AG08396 (cell line): ENCODE measurements around the gene RNF175.

Source experiments
- DNase-seq: peaks from one replicate; pipeline ENCODE4 v3.0.0; 2012; ENCODE audit warnings: low spot score, mixed read lengths

The RNF175 gene

GRCh38 chr4:153784166-153784699 lies 24.4 kb upstream of the RNF175 start:
- no peak for DNase-seq

GRCh38 chr4:153782581-153782980 lies 22.8 kb upstream of the RNF175 start:
- DNase-seq, result no peak

GRCh38 chr4:153781717-153782416 lies 22.0 kb upstream of the RNF175 start:
- DNase-seq, result no peak

GRCh38 chr4:153781280-153781679 lies 21.5 kb upstream of the RNF175 start:
- DNase-seq, result no peak

GRCh38 chr4:153780876-153781275 lies 21.1 kb upstream of the RNF175 start:
- no peak for DNase-seq

GRCh38 chr4:153780221-153780620 lies 20.4 kb upstream of the RNF175 start:
- no peak for DNase-seq

- no peak for DNase-seq
Observed at GRCh38 chr4:153778383-153778782, 18.6 kb upstream of the RNF175 start.

GRCh38 chr4:153777421-153777820 lies 17.6 kb upstream of the RNF175 start:
- no peak for DNase-seq

GRCh38 chr4:153776601-153777000 lies 16.8 kb upstream of the RNF175 start:
- DNase-seq, result no peak

- no peak for DNase-seq
Observed at GRCh38 chr4:153773236-153773690, 13.4 kb upstream of the RNF175 start.

- DNase-seq, result no peak
Observed at GRCh38 chr4:153771046-153771445, 11.2 kb upstream of the RNF175 start.

GRCh38 chr4:153766758-153767157 lies 6.9 kb upstream of the RNF175 start:
- no peak for DNase-seq

- DNase-seq, result no peak
Observed at GRCh38 chr4:153765894-153766293, 6.1 kb upstream of the RNF175 start.

GRCh38 chr4:153764601-153765368 lies 5.0 kb upstream of the RNF175 start:
- no peak for DNase-seq

- DNase-seq, result no peak
Observed at GRCh38 chr4:153763404-153763803, 3.6 kb upstream of the RNF175 start.

GRCh38 chr4:153758688-153759406 lies 977 bp downstream of the RNF175 start:
- DNase-seq, result no peak

- DNase-seq, result no peak
Observed at GRCh38 chr4:153758136-153758535, 1.7 kb downstream of the RNF175 start.

- no peak for DNase-seq
Observed at GRCh38 chr4:153757407-153757806, 2.4 kb downstream of the RNF175 start.

GRCh38 chr4:153755186-153755585 lies 4.6 kb downstream of the RNF175 start:
- DNase-seq, result no peak

GRCh38 chr4:153750197-153750817 lies 9.5 kb downstream of the RNF175 start:
- peak; percentile 66 for DNase-seq

- DNase-seq, result peak; percentile 43
Observed at GRCh38 chr4:153748378-153748777, 11.4 kb downstream of the RNF175 start.

GRCh38 chr4:153747406-153747955 lies 12.3 kb downstream of the RNF175 start:
- no peak for DNase-seq
